ENCODE measurements around the gene UBE2E2.

UBE2E2 gene

GRCh38 chr3:23567917-23568316 lies 364.8 kb downstream of the UBE2E2 start:
- in situ Hi-C loops (cut with MboI; ENCODE audit: low sequenced_read_pairs), result no loop called here

GRCh38 chr3:23573827-23574226 lies 370.7 kb downstream of the UBE2E2 start:
- in situ Hi-C loops (cut with MboI; ENCODE audit: low sequenced_read_pairs), result no loop called here

GRCh38 chr3:23574822-23575315 lies 371.7 kb downstream of the UBE2E2 start:
- in situ Hi-C loops (cut with MboI; ENCODE audit: low sequenced_read_pairs), result no loop called here

- in situ Hi-C loops (cut with MboI; ENCODE audit: low sequenced_read_pairs), result no loop called here
Measured at GRCh38 chr3:23575697-23576096, 372.6 kb downstream of the UBE2E2 start.

GRCh38 chr3:23576379-23576959 lies 373.3 kb downstream of the UBE2E2 start:
- in situ Hi-C loops (cut with MboI; ENCODE audit: low sequenced_read_pairs), result no loop called here

- in situ Hi-C loops (cut with MboI; ENCODE audit: low sequenced_read_pairs), result no loop called here
Measured at GRCh38 chr3:23580096-23580713, 377.1 kb downstream of the UBE2E2 start.

- in situ Hi-C loops (cut with MboI; ENCODE audit: low sequenced_read_pairs), result no loop called here
Measured at GRCh38 chr3:23583980-23584740, 381.0 kb downstream of the UBE2E2 start.

- in situ Hi-C loops (cut with MboI; ENCODE audit: low sequenced_read_pairs), result no loop called here
Measured at GRCh38 chr3:23587513-23587912, 384.4 kb downstream of the UBE2E2 start.

- in situ Hi-C loops (cut with MboI; ENCODE audit: low sequenced_read_pairs), result no loop called here
Measured at GRCh38 chr3:23588547-23588946, 385.4 kb downstream of the UBE2E2 start.

GRCh38 chr3:23589602-23590001 lies 386.5 kb downstream of the UBE2E2 start:
- in situ Hi-C loops (cut with MboI; ENCODE audit: low sequenced_read_pairs), result no loop called here

- in situ Hi-C loops (cut with MboI; ENCODE audit: low sequenced_read_pairs), result no loop called here
Measured at GRCh38 chr3:23590424-23591273, 387.5 kb downstream of the UBE2E2 start.

- in situ Hi-C loops (cut with MboI; ENCODE audit: low sequenced_read_pairs), result no loop called here
Measured at GRCh38 chr3:23591374-23591773, 388.2 kb downstream of the UBE2E2 start.

GRCh38 chr3:23592961-23593931 lies 390.1 kb downstream of the UBE2E2 start:
- in situ Hi-C loops (cut with MboI; ENCODE audit: low sequenced_read_pairs), result no loop called here

- in situ Hi-C loops (cut with MboI; ENCODE audit: low sequenced_read_pairs), result no loop called here
Measured at GRCh38 chr3:23594066-23594465, 390.9 kb downstream of the UBE2E2 start.

GRCh38 chr3:23594894-23595670 lies 392.0 kb downstream of the UBE2E2 start:
- in situ Hi-C loops (cut with MboI; ENCODE audit: low sequenced_read_pairs), result no loop called here

GRCh38 chr3:23595851-23596250 lies 392.7 kb downstream of the UBE2E2 start:
- in situ Hi-C loops (cut with MboI; ENCODE audit: low sequenced_read_pairs), result no loop called here

GRCh38 chr3:23600167-23600871 lies 397.2 kb downstream of the UBE2E2 start:
- in situ Hi-C loops (cut with MboI; ENCODE audit: low sequenced_read_pairs), result no loop called here

- in situ Hi-C loops (cut with MboI; ENCODE audit: low sequenced_read_pairs), result no loop called here
Measured at GRCh38 chr3:23601091-23601822, 398.1 kb downstream of the UBE2E2 start.

Measured in hTERT RPE-1 (cell line).